Prostate gland (tissue), 2 donors: ENCODE results near the gene PLEKHH1.

Experiments used
- CTCF ChIP-seq, 4 experiments: fragments of 200-600 bp in 2 of 4; fragments of 450-650 bp in 2 of 4; sonication (generic) in 2 of 4; IDR thresholded peaks; 1 replicate in 3 of 4; 2 replicates in 1 of 4; pipeline ENCODE4 v1.5.1; 2016 to 2019; ENCODE audit warnings: antibody characterized with exemption in 4 of 4, mild to moderate bottlenecking in 2 of 4, moderate library complexity in 2 of 4
- POLR2A ChIP-seq: fragments of 450-650 bp; IDR thresholded peaks from one replicate; pipeline ENCODE4 v1.6.1; 2016; ENCODE audit warnings: antibody characterized with exemption, mild to moderate bottlenecking

- TF ChIP-seq CTCF (IDR thresholded peaks at IDR 0.05) (no peak), POLR2A (no peak)
These were observed 22.3 kb upstream of the PLEKHH1 start for GRCh38 chr14:67510836-67511235.
